HG02798 (cell line): Measurements from ENCODE around the gene TMEM79.

ENCODE experiments used
- ATAC-seq: cut with Tn5 transposase; IDR thresholded peaks from one replicate; pipeline ENCODE4 v1.9.1; 2021; ENCODE audit warnings: mild to moderate bottlenecking; ENCODE audit not compliant: unreplicated experiment, poor library complexity

TMEM79 gene, protein sequence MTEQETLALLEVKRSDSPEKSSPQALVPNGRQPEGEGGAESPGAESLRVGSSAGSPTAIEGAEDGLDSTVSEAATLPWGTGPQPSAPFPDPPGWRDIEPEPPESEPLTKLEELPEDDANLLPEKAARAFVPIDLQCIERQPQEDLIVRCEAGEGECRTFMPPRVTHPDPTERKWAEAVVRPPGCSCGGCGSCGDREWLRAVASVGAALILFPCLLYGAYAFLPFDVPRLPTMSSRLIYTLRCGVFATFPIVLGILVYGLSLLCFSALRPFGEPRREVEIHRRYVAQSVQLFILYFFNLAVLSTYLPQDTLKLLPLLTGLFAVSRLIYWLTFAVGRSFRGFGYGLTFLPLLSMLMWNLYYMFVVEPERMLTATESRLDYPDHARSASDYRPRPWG

DNA sequence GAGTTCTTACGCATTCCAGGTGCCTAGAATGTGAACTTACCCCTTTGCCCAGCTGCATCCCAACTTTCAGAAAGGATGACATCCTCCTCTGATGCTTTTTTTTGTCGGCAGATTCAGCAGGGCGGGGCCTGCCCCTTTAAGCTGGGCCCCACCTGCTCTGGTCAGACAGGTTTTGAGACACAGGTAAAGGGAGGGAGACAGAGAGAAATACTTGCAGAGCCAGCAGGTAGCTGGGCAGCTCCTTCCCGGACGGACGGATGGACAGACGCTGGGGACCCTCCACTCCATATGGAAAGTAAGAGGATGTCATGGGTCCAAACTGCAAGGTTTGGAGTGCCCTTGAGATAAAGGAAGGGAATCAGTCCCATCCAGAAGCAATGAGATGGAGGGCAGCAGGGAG lies at the start of gene TMEM79:
Gene TMEM79 (plus strand): TSS at position 214 of the 400 bp plus-strand sequence. CDS start 902 bp downstream, outside the sequence.
- ATAC-seq: no peak

DNA sequence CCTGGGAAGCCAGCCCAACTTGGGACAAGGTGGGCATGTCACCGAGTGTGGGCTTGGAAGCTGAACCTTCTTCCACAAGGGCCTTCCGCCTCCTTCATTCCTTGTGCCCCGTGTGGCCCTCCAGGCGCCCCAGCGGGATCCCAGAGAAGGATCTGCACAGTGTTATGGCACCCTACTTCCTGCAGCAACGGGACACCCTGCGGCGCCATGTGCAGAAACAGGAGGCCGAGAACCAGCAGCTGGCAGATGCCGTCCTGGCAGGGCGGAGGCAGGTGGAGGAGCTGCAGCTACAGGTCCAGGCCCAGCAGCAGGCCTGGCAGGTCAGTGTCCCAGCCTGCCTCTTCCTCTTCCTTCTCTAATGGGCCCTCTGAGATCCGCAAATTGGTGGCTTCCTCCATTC lies 48.0 kb upstream of the TMEM79 start:
- no peak for ATAC-seq

DNA sequence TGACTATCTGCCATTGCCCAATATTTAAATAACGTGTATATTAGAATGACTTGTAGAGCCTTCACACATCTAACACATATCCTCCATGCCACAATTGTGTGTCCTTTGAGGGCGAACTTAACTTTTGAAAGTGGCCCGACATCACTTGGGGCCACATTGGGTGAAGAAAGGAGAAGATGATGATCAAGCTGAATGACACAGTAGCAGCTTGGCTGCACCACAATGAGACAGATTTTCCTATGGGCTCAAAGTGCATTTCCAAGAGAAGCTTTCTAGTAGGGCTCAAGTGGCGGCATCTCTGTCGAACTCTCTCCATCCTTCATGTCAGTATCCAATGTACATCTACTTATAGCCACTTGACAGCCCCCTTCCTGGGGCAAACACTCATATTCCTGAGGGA lies 45.9 kb upstream of the TMEM79 start:
- ATAC-seq: no peak

DNA sequence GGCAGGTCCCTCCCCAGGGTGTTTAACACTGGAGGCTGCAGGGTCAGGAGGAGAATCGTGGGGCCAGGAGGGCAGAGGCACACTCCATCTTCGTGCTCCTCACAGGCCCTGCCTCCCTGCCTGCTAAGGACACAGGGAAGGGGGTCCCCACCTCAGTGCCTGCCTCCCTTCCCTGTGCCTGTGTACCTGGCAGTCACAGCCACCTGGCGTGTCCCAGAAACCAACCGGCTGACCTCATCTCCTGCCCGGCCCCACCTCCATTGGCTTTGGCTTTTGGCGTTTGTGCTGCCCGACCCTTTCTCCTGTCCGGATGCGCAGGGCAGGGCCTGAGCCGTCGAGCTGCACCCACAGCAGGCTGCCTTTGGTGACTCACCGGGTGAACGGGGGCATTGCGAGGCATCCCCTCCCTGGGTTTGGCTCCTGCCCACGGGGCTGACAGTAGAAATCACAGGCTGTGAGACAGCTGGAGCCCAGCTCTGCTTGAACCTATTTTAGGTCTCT lies 42.8 kb upstream of the TMEM79 start:
- ATAC-seq: no peak

DNA sequence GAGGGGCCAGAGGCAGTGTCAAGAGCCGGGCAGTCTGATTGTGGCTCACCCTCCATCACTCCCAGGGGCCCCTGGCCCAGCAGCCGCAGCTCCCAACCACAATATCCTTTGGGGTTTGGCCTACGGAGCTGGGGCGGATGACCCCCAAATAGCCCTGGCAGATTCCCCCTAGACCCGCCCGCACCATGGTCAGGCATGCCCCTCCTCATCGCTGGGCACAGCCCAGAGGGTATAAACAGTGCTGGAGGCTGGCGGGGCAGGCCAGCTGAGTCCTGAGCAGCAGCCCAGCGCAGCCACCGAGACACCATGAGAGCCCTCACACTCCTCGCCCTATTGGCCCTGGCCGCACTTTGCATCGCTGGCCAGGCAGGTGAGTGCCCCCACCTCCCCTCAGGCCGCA lies 42.2 kb upstream of the TMEM79 start, which contains the start of gene BGLAP:
Gene BGLAP (plus strand): TSS at position 259 of the 400 bp plus-strand sequence. CDS start 48 bp downstream, at position 307.
- no peak for ATAC-seq

DNA sequence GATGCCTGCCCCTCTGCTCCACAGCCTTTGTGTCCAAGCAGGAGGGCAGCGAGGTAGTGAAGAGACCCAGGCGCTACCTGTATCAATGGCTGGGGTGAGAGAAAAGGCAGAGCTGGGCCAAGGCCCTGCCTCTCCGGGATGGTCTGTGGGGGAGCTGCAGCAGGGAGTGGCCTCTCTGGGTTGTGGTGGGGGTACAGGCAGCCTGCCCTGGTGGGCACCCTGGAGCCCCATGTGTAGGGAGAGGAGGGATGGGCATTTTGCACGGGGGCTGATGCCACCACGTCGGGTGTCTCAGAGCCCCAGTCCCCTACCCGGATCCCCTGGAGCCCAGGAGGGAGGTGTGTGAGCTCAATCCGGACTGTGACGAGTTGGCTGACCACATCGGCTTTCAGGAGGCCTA lies 41.4 kb upstream of the TMEM79 start:
- no peak for ATAC-seq

DNA sequence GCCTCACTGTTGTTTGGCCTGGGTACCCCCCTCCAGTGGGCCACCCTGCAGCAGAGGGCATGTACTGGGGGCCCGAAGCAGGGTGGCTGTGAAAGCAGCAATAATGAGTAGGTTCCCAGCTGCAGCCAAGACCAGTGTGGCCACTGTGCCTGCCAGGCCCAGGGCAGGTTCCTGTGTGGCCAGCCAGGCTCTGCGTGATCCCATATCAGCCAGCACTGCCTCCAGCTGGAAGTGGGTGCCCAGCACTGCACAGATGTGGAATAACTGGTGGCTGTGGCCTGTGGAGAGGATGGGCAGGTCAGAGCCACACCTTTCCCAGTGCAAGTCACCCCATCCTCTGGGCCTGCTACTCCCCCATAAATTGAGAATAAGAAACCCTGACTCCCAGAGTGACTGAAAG lies 40.0 kb upstream of the TMEM79 start:
- ATAC-seq: no peak

DNA sequence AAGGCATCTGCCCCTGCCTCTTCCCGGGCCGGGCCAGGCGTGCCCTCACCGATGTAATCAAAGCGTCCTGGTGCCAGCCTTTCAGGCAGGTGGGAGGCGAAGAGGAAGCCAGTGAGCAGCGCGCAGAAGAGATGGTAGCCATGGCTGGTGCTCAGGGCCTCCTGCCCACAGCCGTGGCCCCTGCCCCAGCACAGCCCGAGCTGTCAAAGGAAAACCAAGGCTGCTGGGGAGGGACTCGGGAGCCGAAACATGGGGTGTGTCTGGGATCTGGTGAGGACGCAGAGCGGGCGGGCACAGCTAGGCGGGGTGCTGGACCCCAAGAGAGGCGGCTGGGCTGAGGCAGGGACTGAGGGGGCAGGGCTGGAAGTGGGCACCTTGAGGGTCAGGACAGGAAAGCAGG lies 39.4 kb upstream of the TMEM79 start:
- no peak for ATAC-seq

DNA sequence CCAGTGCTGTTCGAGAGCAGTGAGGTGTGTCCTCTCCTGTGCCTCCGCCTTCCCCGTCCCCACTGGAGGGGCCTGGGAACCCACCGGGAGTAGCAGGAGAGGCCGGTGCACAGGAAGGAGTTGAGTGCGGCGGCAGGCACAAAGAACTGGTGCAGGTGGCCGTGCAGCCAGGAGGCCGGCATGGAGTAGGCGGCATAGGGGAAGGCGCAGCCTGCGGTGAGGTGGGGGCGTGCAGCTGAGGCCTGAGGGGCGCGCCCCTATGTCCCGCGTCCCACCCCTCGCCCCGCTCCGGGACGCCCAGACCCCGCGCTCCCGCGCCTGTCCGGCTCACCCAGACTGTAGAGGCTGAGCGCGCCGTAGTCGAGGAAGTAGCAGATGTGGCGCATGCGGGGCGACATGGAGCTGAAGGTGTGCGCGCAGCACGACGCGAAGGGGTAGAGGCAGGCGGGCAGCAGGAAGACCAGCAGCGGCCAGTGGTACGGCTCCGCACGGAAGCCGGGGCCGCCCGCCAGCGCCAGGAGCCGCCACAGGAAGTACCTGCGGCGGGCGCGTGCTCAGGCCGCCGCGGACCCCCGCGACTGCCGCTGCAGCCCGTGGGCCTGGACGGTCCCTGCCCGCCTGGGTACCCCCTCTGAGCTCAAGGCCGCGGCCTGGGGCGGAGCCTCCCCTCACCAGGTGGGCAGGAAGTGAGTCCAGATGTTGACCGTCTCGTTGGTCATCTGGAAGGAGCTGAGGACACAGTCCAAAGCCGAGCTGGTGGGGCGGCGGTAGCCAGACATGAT lies 38.5 kb upstream of the TMEM79 start:
- no peak for ATAC-seq

DNA sequence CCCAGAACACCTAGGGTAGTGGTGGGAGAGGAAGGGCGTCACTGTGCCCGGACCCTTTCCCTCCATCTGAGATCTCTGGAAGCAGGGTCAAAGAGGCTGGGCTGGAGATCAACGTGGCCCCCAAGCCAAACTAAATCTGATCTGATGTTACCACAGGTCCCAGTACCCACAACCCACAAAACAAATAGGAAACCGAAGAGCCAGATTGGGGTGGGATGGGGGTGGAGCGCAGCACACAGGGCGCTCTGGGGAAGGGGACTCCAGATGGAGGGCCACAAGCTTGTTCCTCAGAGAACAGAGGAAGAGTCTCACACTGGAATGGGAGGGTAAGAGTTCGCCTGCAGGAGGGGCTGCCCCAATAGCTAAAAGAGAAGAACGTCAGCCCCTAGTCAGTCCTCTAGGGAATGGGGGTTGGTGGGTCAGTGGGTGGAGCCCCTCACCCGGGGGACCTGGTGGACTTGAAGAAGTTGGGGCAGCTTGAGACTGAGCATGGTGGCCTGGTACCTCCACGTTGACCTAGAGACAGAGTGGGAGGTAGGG lies 37.8 kb upstream of the TMEM79 start:
- no peak for ATAC-seq

DNA sequence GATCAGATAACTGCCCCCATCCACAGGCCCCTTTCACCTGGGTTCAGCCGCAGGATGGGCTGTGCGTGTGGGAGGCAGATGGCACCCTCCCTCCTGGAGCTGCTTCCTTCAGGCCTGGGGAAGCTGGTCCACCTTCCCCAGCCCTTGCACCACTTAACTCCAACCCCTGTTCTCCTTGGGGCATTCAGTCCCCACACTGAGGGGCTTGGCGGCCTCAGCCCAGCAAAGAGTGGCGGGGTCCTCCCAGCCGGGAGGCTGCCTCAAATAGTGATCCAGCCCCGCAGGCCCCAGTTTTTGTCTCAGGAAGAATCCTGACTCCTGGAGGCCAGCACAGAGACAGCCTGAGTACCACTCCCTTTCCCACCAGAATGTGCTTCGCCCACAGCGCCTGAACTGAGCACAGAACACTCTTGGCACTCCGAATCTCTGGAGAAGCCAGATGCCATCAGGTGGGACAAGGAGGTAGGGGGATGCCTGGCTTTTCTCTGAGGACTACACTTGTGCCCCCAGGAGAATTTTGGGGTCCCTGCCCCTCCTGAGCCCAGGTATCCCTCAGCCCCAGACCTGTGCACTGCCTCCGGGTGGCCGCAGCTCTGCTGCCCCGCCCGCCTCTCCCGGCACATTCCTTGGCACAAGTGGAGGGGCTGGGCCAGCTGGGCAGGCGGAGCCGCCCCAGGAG lies 37.2 kb upstream of the TMEM79 start:
- ATAC-seq: no peak

DNA sequence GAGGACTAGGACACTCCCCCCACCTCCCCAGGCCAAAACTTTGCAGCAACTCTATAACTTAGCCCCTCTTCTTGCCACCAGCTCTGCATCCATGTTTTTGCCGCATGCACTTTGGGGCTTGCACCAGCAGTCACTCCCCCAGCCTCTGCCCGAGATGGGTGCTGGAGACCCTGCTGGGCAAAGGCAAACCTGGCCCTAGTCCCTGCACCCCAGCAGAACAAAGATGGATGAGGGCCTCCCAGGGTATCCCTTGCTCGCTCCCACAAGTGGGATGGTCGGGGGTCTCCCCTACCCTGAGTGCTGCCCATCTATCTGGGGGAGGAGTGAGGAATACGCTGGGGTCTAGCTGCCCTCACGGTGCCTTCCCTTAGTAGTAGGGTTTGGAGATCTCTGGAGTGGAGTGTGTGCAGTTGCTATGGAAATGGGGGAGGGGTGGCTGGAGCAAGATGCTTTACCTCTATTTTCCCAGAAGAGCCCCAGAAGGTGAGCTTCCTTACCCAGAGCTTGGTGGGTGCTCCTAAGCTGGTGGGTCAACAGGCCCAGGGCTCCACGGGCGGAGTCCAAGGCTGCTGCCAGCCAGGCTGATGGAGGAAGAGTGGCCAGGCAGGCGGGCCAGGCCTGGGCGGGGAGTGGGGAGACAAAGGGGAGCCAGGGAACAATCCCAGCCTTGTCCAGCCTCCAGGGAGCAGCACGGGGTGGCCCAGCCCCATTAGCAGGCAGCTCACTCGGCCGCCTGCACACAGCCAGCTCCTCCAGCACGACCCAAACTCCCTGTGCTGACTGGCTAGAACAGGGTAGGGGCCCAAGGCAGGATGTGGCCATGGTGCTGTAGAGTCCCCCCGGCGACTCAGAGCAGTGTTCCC lies 36.4 kb upstream of the TMEM79 start, which contains the start of gene PAQR6:
Gene PAQR6 (minus strand): TSS at position 597 of the 863 bp plus-strand sequence. CDS start 1,325 bp downstream, outside the sequence.
- ATAC-seq: no peak

DNA sequence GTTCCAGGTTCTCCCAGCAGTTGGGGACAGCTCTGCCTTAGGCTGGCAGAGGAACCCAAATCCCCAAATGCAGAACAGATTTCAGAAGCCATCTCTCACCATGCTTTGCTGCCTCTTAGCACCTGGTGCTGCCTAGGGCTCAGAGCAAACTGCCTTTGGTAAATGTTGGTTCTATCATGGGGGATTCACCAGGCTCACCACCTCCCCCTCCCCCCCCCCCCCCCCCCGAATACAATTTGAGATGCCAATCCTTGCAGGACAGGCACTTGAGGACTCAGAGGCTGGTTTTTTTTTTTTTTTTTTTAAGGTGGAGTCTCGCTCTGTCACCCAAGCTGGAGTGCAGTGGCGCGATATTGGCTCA lies 35.8 kb upstream of the TMEM79 start:
- no peak for ATAC-seq

DNA sequence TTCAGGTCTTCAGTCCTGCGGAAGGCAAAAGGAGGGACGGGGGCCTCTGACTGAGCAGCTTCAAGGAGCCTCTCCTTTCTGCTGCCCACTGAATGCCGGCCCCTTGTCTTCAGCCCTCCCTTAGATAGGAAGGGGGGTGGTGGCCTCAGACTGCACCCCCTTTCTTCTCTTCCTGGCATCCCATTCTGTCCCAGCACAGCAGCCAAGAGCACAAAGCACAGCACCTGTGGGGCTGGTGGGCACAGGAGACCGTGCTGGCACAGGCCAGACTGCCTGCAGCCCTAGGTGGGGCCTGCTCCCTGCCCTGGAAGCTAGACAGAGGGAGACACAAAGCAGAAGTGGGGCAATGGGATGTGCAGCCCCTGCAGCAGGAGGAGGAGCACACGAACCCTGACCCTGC lies 34.5 kb upstream of the TMEM79 start:
- ATAC-seq: no peak

DNA sequence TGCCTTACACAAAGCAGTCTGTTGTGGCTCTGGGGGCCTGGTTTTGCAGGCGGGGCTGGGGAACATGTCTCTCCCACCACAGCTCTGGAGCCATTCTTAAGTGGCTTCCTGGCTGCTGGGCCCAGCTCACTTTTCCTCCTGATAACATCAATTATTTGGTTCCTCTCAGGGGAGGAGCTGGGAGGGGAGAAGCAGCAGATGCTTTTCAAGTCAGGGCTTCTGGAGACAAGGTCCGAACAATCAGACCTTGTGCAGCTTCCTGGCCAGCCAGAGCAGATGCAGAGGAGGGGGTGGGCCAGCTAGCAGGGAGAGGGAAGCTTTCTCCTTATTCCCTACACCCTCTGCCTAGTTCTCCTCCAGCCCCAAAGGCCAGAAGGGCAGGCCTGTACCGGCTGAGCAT lies 32.6 kb upstream of the TMEM79 start:
- ATAC-seq: no peak

DNA sequence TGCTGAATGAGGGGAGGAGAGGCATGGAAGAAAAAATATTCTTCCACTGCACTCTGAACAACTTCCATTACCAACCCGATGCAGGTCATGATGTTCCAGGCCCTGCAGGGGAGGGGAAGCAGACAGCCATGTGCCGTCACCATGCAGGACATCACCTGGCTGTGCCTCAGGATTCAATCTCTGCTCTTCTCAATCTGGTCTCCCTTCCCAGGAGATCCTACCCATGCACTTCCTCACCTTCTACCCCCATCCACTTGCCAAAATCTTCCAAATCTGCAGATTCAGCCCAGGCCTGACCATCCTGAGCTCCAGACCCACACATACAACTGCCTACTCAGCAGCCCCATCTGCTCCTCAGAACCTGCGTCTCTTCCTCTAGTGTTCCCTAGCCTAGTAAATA lies 30.5 kb upstream of the TMEM79 start:
- ATAC-seq: no peak

DNA sequence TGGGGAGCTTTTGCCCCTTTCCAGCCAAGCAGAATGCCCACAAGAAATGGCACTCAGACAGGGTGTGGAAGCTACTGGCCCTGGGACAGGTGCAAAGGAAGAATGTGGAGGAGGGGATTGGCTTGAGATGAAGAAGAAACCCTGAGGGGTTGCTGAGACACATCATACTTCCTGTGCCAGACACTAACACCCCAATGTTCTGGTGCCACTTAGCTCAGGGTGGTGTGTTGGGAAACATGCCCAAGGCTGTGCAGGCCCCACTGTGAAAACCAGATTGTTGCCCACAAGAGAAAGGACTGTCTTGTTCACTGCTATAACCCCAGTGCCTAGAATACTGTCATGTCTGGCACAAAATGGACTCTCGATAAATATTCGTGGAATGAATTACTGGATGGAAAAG lies 26.4 kb upstream of the TMEM79 start:
- no peak for ATAC-seq

DNA sequence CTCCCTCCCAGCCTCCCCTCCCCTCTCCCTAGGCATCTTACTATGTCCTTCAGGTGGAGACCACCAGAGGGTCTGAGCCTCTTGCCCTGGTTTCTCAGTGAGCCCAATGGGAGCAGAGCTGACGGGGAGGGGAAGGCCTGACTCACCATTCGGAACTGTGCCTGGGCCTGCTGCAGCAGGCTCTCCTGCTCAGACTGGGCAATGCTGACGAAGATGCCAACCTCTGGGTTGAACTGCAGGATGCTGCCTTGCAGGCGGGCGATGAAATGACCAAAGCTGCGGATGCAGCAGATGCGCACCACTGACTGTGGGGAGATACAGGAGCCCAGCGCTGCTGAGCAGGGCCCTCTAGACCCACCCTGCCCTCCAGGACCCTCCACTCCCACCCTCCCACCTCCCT lies 25.3 kb upstream of the TMEM79 start:
- ATAC-seq: no peak

DNA sequence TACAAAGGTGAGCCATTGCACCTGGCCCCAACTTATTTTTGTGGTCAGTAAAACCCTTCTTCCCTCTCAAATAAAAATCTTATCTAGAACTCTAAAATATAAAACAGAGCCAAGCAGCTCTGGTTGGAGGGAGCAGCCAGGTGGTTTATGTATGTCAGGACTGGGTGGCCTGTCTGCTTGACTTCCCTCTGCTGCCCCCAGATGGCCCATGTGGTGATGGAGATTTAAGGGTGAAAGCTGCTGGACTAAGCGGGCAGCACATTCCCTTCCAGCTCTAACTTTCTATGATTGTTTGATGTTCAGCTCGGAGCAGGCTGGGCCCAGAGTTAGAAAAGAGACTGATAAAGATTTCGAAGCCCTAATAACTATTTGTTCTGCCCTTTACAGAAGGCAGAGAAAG lies 24.3 kb upstream of the TMEM79 start:
- no peak for ATAC-seq

DNA sequence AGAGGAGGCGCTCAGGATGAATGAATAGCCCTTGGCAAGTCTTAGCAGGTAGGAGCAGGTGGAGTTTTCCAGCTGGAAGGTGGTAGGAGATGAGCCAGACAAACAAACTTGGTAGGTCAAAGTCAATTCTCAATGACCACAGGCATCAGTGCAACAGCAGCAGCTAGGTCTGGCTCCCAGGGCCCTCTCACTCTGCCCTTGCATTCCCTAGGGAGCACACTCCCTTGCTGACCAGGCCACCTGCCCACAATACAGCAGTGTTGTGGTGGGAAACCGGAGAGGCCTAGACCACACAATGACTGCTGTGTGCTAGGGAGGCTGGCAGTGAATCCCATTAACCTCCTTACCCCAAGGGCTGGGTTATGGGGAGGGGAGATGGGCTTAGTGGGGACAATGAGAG lies 23.2 kb upstream of the TMEM79 start:
- ATAC-seq: no peak
